ENCODE data around the gene LAMTOR3.

DNA sequence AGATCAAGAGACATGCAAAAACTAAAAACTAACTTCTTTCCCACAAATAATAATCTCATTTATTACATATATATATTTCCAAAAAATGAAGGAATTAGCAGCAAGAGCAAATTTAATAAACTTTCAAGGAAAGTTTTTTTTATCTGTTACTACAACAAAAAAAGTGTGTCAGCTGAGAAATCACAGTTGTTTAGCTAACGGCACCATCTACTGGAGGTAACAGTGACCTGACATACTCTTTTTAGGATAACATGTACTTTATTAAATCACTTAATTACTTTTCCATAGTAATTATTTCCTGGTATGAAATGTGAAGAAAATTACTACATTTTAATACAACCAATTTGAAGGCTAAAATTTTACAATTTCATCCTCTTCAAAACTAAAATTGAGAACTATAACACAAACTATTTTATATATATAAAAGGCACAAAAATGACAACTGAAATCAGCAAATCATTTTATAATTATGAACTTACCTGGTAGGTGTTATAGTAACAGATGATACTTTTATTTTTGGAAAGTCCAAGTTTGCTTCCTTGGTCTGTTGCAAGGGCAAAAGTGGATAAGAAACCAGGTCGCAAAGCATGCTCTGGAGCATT is 9.1 kb downstream of the LAMTOR3 start:
- TF ChIP-seq ZBTB21 (CRISPR knock-in tag; IDR thresholded peaks at IDR 0.05; ENCODE audit: borderline replicate concordance) (no peak), TEAD4 (CRISPR knock-in tag; IDR thresholded peaks at IDR 0.05) (no peak), ZNF121 (CRISPR knock-in tag; IDR thresholded peaks at IDR 0.05) (no peak)
- TF ChIP-seq, protein P1, sequence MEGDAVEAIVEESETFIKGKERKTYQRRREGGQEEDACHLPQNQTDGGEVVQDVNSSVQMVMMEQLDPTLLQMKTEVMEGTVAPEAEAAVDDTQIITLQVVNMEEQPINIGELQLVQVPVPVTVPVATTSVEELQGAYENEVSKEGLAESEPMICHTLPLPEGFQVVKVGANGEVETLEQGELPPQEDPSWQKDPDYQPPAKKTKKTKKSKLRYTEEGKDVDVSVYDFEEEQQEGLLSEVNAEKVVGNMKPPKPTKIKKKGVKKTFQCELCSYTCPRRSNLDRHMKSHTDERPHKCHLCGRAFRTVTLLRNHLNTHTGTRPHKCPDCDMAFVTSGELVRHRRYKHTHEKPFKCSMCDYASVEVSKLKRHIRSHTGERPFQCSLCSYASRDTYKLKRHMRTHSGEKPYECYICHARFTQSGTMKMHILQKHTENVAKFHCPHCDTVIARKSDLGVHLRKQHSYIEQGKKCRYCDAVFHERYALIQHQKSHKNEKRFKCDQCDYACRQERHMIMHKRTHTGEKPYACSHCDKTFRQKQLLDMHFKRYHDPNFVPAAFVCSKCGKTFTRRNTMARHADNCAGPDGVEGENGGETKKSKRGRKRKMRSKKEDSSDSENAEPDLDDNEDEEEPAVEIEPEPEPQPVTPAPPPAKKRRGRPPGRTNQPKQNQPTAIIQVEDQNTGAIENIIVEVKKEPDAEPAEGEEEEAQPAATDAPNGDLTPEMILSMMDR (IDR thresholded peaks at IDR 0.05) = 0 out of 2 replicates have a peak, but pooled peaks have one; percentile 19
- TF ChIP-seq, protein P2, sequence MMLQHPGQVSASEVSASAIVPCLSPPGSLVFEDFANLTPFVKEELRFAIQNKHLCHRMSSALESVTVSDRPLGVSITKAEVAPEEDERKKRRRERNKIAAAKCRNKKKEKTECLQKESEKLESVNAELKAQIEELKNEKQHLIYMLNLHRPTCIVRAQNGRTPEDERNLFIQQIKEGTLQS (CRISPR knock-in tag; conservative IDR thresholded peaks at IDR 0.05) = no peak
